M059J (cell line): ENCODE results near the gene SCMH1. TPM values are rescaled to one million over a fixed set of nuclear protein-coding genes. Genes with fewer than 3 reads are reported as not detected.
"Not testable (repeated sequence)": the region's sequence is repeated elsewhere in the genome, so short reads cannot be mapped to it uniquely, and the experiment has no call there.

Source experiments
- DNase-seq: peaks from one replicate; pipeline ENCODE4 v3.0.0-alpha.2; 2012; ENCODE audit warnings: low read depth
- total RNA-seq: library from RNA; depleted of rRNA; stranded (reverse); fragments of >200 nt; shearing (Covaris generic); gene quantifications from 2 replicates; pipeline ENCODE4 v1.2.3, GENCODE V29; 2014; rRNA removed

SCMH1 gene
- 18.8 and 28.8 TPM in 2 replicates for total RNA-seq

GRCh38 chr1:41241749-41242341 lies at the start of gene SCMH1:
TSS of gene SCMH1 (minus strand) at chr1:41242306. CDS start at chr1:41186133, 56,173 bp downstream.
- peak; percentile 52 for DNase-seq

GRCh38 chr1:41291195-41291594 lies 49.1 kb upstream of the SCMH1 start:
- DNase-seq = no peak

DNA sequence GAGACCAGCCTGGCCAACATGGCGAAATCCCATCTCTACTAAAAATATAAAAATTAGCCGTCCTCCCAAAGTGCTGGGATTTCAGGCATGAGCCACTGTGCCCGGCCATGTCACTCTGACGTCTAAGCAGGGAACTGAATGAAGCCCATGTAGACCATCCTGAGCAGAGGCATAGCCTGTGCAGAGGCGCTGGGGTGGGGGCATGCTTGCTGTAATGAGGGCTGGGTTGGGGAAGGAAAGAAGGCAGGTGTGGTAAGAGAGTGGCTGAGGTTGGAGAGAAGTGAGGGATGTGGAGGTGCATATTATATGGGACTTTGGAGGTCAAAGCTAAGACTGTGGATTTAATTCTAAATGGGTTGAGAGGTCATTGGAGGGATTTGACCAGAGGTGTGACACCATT lies 47.1 kb upstream of the SCMH1 start:
- DNase-seq = no peak

DNA sequence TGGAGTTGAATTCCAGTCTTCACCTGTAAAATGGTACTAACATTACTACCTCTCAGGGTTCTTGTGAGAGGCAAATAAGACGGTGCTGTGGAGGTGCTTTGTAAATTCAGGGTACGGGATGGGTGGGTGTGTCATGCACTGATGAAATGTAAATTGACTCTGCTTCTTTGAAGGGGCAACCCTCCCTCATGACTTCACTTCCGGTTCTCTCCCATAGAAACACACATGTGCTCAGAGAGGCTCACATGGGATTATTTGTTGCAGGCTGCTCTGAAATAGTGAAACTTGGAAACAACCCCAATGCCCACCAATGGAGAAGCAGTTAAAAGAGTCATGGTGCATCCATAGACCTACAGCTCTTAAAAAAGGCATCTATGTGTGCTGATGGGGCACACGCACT lies 44.9 kb upstream of the SCMH1 start:
- DNase-seq = no peak

DNA sequence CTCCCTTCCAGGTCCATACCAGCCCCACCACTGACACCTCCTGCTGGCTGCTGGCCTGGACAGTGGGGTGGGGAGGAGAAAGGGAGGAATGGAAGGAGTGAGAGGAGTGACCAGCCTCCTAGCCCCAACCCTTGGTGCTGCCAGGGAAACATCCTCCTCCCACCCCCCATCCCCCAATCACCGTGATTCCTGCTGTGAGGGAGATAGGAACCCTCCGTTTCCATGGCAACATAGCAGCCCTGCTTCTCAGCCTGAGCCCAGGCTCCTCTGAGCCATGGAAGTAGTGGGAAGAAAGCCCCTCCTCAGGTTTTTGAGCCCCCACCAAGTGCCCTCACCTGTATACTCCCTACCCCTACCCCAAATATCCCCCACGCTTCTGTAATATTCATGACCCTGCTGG lies 44.4 kb upstream of the SCMH1 start:
- DNase-seq = no peak

GRCh38 chr1:41285818-41286217 lies 43.7 kb upstream of the SCMH1 start:
- no peak for DNase-seq

DNA sequence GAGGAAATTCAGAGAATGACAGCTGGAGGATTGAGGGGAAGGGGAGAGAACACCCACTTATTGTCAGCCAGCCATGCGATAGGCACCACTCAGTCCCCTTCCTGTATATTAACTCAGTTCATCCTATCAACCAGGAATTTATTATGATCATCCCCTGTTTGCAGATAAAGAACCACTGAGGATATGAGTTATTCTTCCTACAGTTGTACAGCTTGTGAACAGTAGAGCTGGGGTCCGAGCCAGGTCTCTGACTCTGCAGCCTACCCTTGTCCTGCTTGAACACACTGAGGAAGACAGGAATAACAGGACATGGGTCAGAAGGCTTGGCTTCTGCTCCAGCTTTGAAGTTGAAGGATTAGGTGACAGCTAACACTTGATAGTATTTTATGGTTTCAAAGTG lies 42.0 kb upstream of the SCMH1 start:
- DNase-seq = no peak

- DNase-seq = peak; percentile 17
Measured at GRCh38 chr1:41282679-41283317, 40.7 kb upstream of the SCMH1 start.

DNA sequence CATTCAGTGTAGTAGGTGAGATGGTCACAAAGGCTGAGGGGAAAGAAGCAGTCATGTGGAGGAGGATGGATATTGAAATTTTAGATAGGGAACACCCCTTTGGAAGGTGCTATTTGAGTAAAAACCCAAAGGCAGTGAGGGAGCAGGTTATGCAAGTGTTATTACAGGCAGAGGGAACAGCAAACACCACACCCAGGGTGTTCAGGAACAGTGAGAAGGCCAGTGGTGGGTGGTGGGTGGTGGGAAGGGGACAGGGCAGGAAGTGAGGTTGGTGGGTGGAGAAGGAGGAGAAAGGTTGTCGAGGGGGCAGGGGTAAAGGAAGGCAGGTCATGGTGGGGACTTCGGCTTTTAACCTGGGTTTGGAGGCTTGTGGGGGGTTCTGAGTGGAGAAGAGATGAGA lies 39.2 kb upstream of the SCMH1 start:
- DNase-seq = no peak

DNA sequence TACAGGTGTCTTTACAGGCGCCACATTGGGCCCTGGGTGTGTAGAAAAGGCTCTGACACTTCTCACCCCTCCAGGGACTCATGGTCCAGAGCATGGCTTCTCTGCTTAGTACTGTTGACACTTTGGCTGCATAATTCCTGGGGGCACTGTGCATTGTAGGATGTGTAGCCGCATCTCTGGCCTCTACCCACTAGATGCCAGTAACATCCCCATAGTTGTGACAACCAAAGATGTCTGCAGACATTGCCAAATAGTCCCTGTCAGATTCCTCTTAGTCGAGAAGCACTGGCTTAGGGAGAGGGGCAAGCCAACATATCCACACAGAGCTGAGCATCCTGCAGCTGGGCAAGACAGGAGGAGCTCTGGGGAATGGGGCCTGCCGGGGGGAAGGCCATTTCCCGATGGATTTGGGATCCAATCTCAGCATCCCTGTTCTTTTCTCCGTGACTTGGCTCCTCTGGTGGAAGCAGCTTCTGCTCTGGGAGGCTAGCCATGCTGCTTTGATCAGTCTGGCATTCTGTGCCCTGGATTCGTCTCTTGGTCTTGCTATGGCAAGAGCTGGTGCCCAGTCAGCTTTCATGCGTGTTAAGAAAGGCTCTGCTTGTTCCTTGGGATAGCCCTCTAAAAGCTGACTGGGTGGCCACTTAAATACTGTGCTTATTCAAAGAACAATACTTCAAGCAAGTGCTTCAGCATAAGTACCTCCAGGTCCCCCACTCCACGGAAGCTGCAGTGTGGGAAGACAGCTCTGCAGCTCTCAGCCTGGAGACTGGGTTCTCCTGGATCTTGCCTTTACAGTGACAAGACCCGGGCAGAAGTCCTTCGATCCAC lies 38.3 kb upstream of the SCMH1 start:
- DNase-seq = peak; percentile 9

DNA sequence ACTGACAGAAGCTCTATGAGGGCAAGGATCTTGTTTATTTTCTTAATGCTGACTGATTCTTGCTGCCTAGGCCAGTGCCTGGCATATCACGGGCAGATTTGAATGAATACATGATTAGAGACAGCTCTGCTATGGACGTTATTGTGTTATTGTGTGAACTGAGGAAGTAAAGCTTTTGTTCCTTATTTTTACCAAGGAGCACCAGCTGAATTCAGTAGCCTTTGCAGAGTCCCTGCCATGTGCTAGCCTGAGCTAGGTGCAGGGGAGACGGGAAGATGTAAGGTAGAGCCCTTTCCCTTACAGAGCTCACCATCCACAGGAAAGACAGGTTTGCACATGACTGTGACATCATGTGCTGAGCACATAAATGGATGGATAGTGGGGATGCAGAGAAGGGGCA lies 36.0 kb upstream of the SCMH1 start:
- no peak for DNase-seq

DNA sequence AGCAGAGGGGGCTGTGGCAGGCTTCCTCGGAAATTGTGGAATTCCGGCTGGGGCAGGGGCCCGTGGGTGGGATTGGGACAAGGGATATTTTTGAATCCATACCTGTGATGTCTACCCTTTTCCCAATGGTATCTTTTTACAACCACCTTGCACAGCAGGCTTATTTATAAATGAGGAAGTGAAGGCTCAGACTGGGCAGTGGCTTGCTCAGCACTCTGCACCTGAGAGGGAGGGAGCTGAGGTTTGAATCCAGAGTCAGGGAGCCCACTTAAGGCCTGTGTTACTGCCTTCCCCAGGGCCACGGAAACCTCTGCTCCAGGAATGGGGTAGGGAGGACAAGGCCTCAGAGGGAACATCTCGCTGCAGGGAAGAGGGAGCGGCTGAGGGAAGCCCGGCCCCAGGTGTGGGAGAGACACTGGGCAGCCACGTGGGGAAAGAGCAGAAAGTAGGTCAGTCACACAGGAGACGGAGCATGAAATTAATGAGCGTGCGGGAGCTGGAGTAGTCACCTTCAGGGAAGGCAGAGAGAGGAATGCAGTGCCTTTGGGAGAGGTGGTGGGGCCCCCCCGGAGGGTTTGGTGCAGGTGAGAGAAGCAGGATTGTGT lies 35.4 kb upstream of the SCMH1 start:
- no peak for DNase-seq

GRCh38 chr1:41275831-41276230 lies 33.7 kb upstream of the SCMH1 start:
- no peak for DNase-seq

DNA sequence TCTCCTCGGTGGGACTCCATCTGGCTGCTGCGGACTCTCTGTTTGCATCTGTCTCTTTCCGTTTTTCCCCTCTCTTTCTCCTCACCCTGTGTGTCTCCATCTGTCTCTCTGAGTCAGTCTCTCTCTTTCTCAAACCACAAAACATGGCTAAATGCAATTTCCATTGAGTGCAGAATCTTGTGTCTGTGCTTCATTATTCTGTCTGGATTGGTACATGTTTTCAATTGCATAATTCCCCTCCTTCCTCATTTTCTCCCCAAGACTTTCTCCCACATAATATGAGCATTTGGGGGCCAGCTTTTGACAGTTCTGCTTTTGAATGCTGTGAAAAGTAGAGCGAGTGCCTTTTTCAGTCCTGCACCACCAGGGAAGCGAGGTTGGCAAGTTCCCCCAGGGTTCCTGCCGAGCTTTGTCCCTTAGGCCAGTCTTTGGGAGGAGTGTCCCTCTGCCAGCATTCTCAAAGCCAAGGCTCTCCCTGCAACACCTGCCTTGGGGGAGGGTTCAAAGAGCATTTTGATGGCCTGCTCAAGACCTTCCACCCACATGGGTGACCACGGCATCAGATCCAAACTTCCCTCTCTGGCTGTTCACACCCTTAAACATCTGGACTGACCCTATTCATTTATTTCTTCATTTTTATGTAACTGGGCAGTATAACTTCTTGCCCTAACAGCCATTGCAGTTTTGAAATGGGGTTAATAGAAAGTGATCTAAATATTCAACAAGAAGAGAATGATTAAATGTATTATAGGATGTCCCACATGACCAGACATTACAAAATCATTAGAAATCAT lies 32.8 kb upstream of the SCMH1 start:
- DNase-seq = no peak

DNA sequence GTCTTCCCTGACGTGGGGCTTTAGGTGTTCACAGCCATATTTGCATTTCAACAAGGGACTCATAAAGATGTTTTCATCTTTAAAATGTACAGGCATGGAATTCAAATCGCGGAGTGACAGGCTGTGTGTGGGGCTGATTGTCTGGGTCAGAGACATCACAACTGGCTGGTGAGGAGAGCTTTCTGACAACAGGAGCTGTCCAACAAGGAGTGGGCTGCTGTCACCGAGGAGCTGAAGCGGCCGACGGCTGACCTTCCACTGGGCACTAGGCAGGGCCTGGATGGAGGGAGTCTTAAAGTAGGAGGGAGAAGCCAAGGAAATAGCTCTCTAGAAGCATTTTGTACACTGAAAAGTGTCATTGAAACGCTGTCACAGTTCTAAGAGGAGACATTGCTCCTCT lies 30.5 kb upstream of the SCMH1 start:
- no peak for DNase-seq

GRCh38 chr1:41268154-41268770 lies 26.2 kb upstream of the SCMH1 start:
- peak; percentile 66 for DNase-seq

GRCh38 chr1:41261926-41262618 lies 20.0 kb upstream of the SCMH1 start:
- no peak for DNase-seq

DNA sequence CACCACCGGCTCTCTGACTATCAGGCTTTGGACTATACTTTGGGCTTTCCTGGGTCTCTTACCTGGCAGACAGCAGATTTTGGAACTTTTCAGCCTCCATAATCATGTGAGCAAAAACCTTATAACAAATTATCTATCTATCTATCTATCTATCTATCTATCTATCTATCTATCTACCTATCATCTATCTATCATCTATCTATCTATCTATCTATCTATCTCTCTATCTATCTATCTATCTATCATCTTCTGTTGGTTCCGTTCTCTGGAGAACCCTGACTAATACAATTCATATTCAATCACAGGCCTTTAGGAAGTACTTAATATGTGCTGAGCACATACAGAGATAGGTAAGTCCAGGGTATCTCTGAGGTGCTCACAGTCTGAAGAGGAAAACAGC lies 18.7 kb upstream of the SCMH1 start:
- DNase-seq = no peak

GRCh38 chr1:41259221-41259620 lies 17.1 kb upstream of the SCMH1 start:
- DNase-seq = no peak

DNA sequence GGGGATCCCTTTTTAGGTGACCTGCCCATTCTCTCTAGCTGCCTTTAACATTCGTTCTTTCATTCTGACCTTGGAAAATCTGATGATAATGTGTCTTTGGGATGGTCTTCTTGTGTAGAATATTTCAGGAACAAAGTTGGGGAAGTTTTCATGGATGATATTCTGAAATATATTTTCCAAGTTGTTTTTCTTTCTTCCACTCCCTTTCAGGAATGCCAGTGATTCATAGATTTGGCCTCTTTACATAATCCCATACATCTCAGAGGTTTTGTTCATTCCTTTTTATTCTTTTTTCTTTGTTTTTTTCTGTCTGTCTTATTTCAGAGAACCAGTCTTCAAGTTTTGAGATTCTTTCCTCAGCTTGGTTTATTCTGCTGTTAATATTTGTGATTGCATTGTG lies 13.9 kb upstream of the SCMH1 start:
- no peak for DNase-seq

DNA sequence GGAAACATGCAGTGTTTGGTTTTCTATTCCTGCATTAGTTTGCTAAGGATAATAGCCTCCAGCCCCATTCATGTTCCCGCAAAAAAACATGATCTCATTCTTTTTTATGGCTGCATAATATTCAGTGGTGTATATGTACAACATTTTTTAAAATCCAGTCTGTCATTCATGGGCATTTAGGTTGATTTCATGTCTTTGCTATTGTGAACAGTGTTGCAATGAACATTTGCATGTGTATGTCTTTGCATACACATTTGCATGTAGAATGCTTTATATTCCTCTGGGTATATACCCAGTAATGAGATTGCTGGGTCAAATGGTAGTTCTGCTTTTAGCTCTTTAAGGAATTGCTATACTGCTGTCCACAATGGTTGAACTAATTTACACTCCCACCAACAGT lies 9.0 kb upstream of the SCMH1 start:
- DNase-seq = not testable (repeated sequence)
